HepG2 (cell line): ENCODE results near the gene ATG13.

Source experiments
- GATAD2A ChIP-seq: IDR thresholded peaks from 2 replicates; pipeline ENCODE4 v1.6.1; 2016
- KAT2B ChIP-seq: fragments of 150-350 bp; IDR thresholded peaks from 2 replicates; pipeline ENCODE4 v1.6.1; 2014; ENCODE audit warnings: low read depth, low read length, borderline replicate concordance
- KLF12 ChIP-seq: sonication (generic); formaldehyde crosslinking; IDR thresholded peaks from 2 replicates; pipeline ENCODE4 v1.4.0; 2020; ENCODE audit warnings: missing genetic modification reagents, borderline replicate concordance

DNA sequence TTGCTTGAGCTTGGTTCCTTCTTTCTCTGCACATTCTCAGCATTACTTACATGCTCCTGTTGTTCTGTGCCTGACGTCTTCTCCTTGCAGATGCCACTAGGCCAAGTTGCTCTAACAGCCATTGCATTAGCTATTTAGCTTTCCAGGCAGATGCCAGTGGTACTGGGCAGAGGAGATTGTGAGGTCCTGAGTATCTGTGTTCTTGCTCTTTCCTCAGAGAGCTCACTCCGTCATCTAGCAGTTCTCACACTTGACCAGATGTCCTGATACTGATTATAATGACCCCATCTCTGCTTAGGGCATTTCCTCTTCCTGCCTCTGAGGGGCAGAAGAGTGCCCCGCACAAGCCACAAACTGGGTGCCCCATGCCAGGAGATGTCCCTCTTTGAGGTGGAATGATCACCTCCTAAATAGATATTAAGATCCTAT lies 52.4 kb downstream of the ATG13 start:
- TF ChIP-seq KAT2B, result no peak
- TF ChIP-seq GATAD2A, result no peak
- no peak for TF ChIP-seq KLF12 (CRISPR knock-in tag)
